PC-3 (cell line): Measurements from ENCODE around the gene KDM4C. TPM values are rescaled to one million over a fixed set of nuclear protein-coding genes. Genes with fewer than 3 reads are reported as not detected.

Source experiments
- ATAC-seq: fragments of 200-7000 bp; cut with Tn5 transposase; 2 replicates; pipeline ENCODE4 v1.9.1; 2020; ENCODE audit warnings: mild to moderate bottlenecking, moderate library complexity
- BruUV-seq: library from RNA; stranded (reverse); fragments of 400-500 nt; replicated peaks from 2 replicates; lab custom pipeline; 2021; lab: Mats Ljungman, UMichigan
- CTCF ChIA-PET: fragments of 300-600 bp; sonication (Branson Sonifier 250); formaldehyde crosslinking; loops from one replicate; lab custom pipeline; 2022; ENCODE audit warnings: antibody characterized with exemption; lab: Charles Lee
- POLR2A ChIA-PET: fragments of 300-600 bp; sonication (Branson Sonifier 250); formaldehyde crosslinking; loops from one replicate; lab custom pipeline; 2022; ENCODE audit warnings: antibody characterized with exemption; ENCODE audit not compliant: unreplicated experiment; lab: Charles Lee
- DNase-seq: peaks from one replicate; pipeline ENCODE4 v3.0.0-alpha.2; 2015
- H2AFZ ChIP-seq: fragments of 300-600 bp; sonication (generic); 2 replicates; pipeline ENCODE4 v1.6.0; 2016; ENCODE audit warnings: antibody characterized with exemption, low read length
- H3F3A ChIP-seq: fragments of 300-600 bp; sonication (generic); one replicate; pipeline ENCODE4 v1.6.0; 2017; ENCODE audit warnings: antibody characterized with exemption, low read length, control low read depth, mild to moderate bottlenecking; ENCODE audit not compliant: unreplicated experiment
- H3K27ac ChIP-seq: fragments of 300-600 bp; sonication (generic); 2 replicates; pipeline ENCODE4 v1.5.1; 2016; ENCODE audit warnings: mild to moderate bottlenecking, low read length
- H3K27me3 ChIP-seq: fragments of 300-600 bp; sonication (generic); 2 replicates; pipeline ENCODE4 v1.6.1; 2016; ENCODE audit warnings: low read length, mixed read lengths
- H3K36me3 ChIP-seq: fragments of 300-600 bp; sonication (generic); 2 replicates; pipeline ENCODE4 v1.6.1; 2016; ENCODE audit warnings: low read depth, mixed run types, low read length, mixed read lengths
- H3K4me1 ChIP-seq: fragments of 300-600 bp; sonication (generic); 2 replicates; pipeline ENCODE4 v1.5.1; 2016; ENCODE audit warnings: low read length; ENCODE audit not compliant: insufficient read depth
- H3K4me2 ChIP-seq: fragments of 300-600 bp; sonication (generic); 2 replicates; pipeline ENCODE4 v1.6.0; 2016; ENCODE audit warnings: low read length
- H3K4me3 ChIP-seq: fragments of 300-600 bp; sonication (generic); 2 replicates; pipeline ENCODE4 v1.5.1; 2016; ENCODE audit warnings: mild to moderate bottlenecking, low read length, mixed read lengths
- H3K79me2 ChIP-seq: fragments of 300-600 bp; sonication (generic); 2 replicates; pipeline ENCODE4 v1.6.1; 2017; ENCODE audit warnings: low read length, mixed read lengths
- H3K9ac ChIP-seq: fragments of 300-600 bp; sonication (generic); 2 replicates; pipeline ENCODE4 v1.6.0; 2016; ENCODE audit warnings: mild to moderate bottlenecking, low read length
- H3K9me2 ChIP-seq: fragments of 300-600 bp; sonication (generic); replicated peaks from 2 replicates; pipeline ENCODE4 v1.6.1; 2016; ENCODE audit warnings: mixed run types, low read length, mixed read lengths
- H3K9me3 ChIP-seq: fragments of 300-600 bp; sonication (generic); 2 replicates; pipeline ENCODE4 v1.6.1; 2016; ENCODE audit warnings: low read length, mixed read lengths
- H4K20me1 ChIP-seq: fragments of 300-600 bp; sonication (generic); 2 replicates; pipeline ENCODE4 v1.6.1; 2016; ENCODE audit warnings: low read length, mixed read lengths
- EZH2 ChIP-seq: fragments of 300-600 bp; sonication (generic); IDR thresholded peaks from one replicate; pipeline ENCODE4 v1.6.1; 2017; ENCODE audit warnings: antibody characterized with exemption, mild to moderate bottlenecking, low read length; ENCODE audit not compliant: unreplicated experiment
- EZH2phosphoT487 ChIP-seq: fragments of 300-600 bp; sonication (generic); IDR thresholded peaks from 2 replicates; pipeline ENCODE4 v1.6.1; 2018; ENCODE audit warnings: mild to moderate bottlenecking, antibody characterized with exemption, low read length, borderline replicate concordance
- intact Hi-C: fragments of 100-400 bp; cut with micrococcal nuclease; formaldehyde crosslinking; loops from 2 replicates; pipeline ENCODE4 v1.9.0; 2023
- total RNA-seq: library from RNA; depleted of rRNA; stranded (reverse); fragments of >200 nt; gene quantifications from 2 replicates; pipeline ENCODE4 v1.2.3, GENCODE V29; 2014
- TF ChIP-seq, protein P1 (sequence below): fragments of 300-600 bp; sonication (generic); conservative IDR thresholded peaks from 2 replicates; pipeline ENCODE4 v1.5.1; 2017; ENCODE audit warnings: antibody characterized with exemption, low read depth, mild to moderate bottlenecking, low read length

Gene KDM4C
- total RNA-seq, 1 experiment from 2014 or later: 27.0 TPM

DNA sequence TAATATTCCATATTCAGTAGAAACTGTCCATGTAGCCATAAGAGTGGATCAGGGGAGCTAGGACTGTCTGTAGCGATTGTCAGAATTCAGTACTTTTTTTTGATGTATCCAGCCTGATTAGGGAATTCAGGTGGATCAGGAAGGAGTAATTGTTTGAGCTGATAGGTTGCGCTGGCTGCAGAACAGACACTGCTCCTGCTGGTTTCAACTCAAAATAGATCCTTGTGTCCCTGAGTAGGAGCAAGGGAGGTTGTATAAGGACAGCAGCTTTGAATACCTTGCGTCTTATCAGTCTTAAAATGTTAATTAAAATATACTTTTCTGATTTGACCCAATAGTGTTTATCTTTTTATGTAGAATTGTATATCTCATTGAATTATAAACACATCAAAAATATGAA lies 229.6 kb downstream of the KDM4C start:
- no peak overlapping the region for H3K4me3 ChIP-seq
- no peaks in the 10 kb centered on the region for H3K79me2 ChIP-seq
- no peak overlapping the region for H3K27ac ChIP-seq
- no peaks in the 10 kb centered on the region for H3F3A ChIP-seq
- intact Hi-C loops: no loop called here
- POLR2A ChIA-PET: no interaction called here
- CTCF ChIA-PET: no interaction called here
- H3K36me3 ChIP-seq: no peaks in the 10 kb centered on the region
- H3K27me3 ChIP-seq: no peaks in the 10 kb centered on the region
- no peaks in the 10 kb centered on the region for H3K9me3 ChIP-seq
- H4K20me1 ChIP-seq: no peaks in the 10 kb centered on the region
- no peak for TF ChIP-seq EZH2phosphoT487
- no peak for TF ChIP-seq EZH2
- TF ChIP-seq, protein P1, sequence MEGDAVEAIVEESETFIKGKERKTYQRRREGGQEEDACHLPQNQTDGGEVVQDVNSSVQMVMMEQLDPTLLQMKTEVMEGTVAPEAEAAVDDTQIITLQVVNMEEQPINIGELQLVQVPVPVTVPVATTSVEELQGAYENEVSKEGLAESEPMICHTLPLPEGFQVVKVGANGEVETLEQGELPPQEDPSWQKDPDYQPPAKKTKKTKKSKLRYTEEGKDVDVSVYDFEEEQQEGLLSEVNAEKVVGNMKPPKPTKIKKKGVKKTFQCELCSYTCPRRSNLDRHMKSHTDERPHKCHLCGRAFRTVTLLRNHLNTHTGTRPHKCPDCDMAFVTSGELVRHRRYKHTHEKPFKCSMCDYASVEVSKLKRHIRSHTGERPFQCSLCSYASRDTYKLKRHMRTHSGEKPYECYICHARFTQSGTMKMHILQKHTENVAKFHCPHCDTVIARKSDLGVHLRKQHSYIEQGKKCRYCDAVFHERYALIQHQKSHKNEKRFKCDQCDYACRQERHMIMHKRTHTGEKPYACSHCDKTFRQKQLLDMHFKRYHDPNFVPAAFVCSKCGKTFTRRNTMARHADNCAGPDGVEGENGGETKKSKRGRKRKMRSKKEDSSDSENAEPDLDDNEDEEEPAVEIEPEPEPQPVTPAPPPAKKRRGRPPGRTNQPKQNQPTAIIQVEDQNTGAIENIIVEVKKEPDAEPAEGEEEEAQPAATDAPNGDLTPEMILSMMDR: no peak
- no peak overlapping the region for H2AFZ ChIP-seq
- no TSS peak for BruUV-seq
- no peaks in the 10 kb centered on the region for H3K4me1 ChIP-seq
- no peak overlapping the region for H3K4me2 ChIP-seq
- no peak overlapping the region for H3K9ac ChIP-seq
- DNase-seq (no peak), ATAC-seq (no peak)
- H3K9me2 ChIP-seq: no peaks in the 10 kb centered on the region

- no peak overlapping the region for H3K9ac ChIP-seq
- H3K4me1 ChIP-seq: no peaks in the 10 kb centered on the region
- H3K27ac ChIP-seq: no peak overlapping the region
- no peaks in the 10 kb centered on the region for H4K20me1 ChIP-seq
- intact Hi-C loops: no loop called here
- CTCF ChIA-PET: no interaction called here
- H2AFZ ChIP-seq: no peak overlapping the region
- H3K79me2 ChIP-seq: no peaks in the 10 kb centered on the region
- ATAC-seq (no peak), DNase-seq (no peak)
- H3K4me2 ChIP-seq: no peak overlapping the region
- no TSS peak for BruUV-seq
- POLR2A ChIA-PET: no interaction called here
- no peak overlapping the region for H3K4me3 ChIP-seq
- TF ChIP-seq EZH2 (no peak), EZH2phosphoT487 (no peak)
- TF ChIP-seq, protein P1: no peak
- no peaks in the 10 kb centered on the region for H3K27me3 ChIP-seq
- no peaks in the 10 kb centered on the region for H3K9me3 ChIP-seq
- H3K36me3 ChIP-seq: no peaks in the 10 kb centered on the region
- H3K9me2 ChIP-seq: no peaks in the 10 kb centered on the region
- no peaks in the 10 kb centered on the region for H3F3A ChIP-seq
Observed at GRCh38 chr9:6991418-6991817, 233.6 kb downstream of the KDM4C start.

GRCh38 chr9:6996061-6996854 lies 238.5 kb downstream of the KDM4C start:
- no peak overlapping the region for H3K4me2 ChIP-seq
- POLR2A ChIA-PET: no interaction called here
- no peaks in the 10 kb centered on the region for H3K9me2 ChIP-seq
- H3K4me1 ChIP-seq: no peaks in the 10 kb centered on the region
- no peaks in the 10 kb centered on the region for H4K20me1 ChIP-seq
- CTCF ChIA-PET: no interaction called here
- no peaks in the 10 kb centered on the region for H3K36me3 ChIP-seq
- TF ChIP-seq, protein P1: no peak
- TF ChIP-seq EZH2phosphoT487 (no peak), EZH2 (no peak)
- H2AFZ ChIP-seq: no peak overlapping the region
- no peaks in the 10 kb centered on the region for H3F3A ChIP-seq
- intact Hi-C loops: no loop called here
- H3K27ac ChIP-seq: no peak overlapping the region
- no peaks in the 10 kb centered on the region for H3K9me3 ChIP-seq
- BruUV-seq: no TSS peak
- DNase-seq (no peak), ATAC-seq (no peak)
- no peak overlapping the region for H3K9ac ChIP-seq
- no peak overlapping the region for H3K4me3 ChIP-seq
- H3K27me3 ChIP-seq: no peaks in the 10 kb centered on the region
- H3K79me2 ChIP-seq: no peaks in the 10 kb centered on the region
